Sigmoid colon (tissue), 7 donors: ENCODE data around the gene TAF1. TPM values are rescaled to one million over a fixed set of nuclear protein-coding genes. Genes with fewer than 3 reads are reported as not detected.
"Not testable (repeated sequence)": the region's sequence is repeated elsewhere in the genome, so short reads cannot be mapped to it uniquely, and the experiment has no call there.

Experiments used
- DNase-seq: peaks from one replicate; pipeline ENCODE4 v3.0.0-alpha.2; 2019
- H3K27ac ChIP-seq, 4 donors: fragments of 200-600 bp; sonication (generic); one replicate each; pipeline ENCODE4 v1.5.1; 2016 to 2019; ENCODE audit warnings: mild to moderate bottlenecking in 1 of 4
- H3K27me3 ChIP-seq, 3 donors: fragments of 200-600 bp; sonication (generic); one replicate each; pipeline ENCODE4 v1.5.1; 2019; ENCODE audit warnings: mild to moderate bottlenecking in 1 of 3
- H3K36me3 ChIP-seq, 4 donors: fragments of 200-600 bp; sonication (generic); one replicate each; pipeline ENCODE4 v1.5.1; 2016 to 2019
- H3K4me1 ChIP-seq, 4 donors: fragments of 200-600 bp; sonication (generic); one replicate each; pipeline ENCODE4 v1.5.1; 2017 to 2019
- H3K4me3 ChIP-seq, 4 donors: fragments of 200-600 bp; sonication (generic); one replicate each; pipeline ENCODE4 v1.5.1; 2017 to 2019; ENCODE audit warnings: mild to moderate bottlenecking in 2 of 4, moderate library complexity in 1 of 4
- H3K9me3 ChIP-seq, 4 donors: fragments of 200-600 bp in 3 of 4; sonication (generic) in 3 of 4; one replicate each; pipeline versions ENCODE4 v1.5.1 to v1.6.1; 2013 to 2019
- CTCF ChIP-seq, 4 experiments: fragments of 450-650 bp in 3 of 4; fragments of 200-600 bp in 1 of 4; IDR thresholded peaks; one replicate each; pipeline ENCODE4 v1.5.1; 2016 to 2019; ENCODE audit warnings: antibody characterized with exemption in 4 of 4, mild to moderate bottlenecking in 3 of 4, moderate library complexity in 2 of 4
- EP300 ChIP-seq, 4 donors: sonication (generic); formaldehyde crosslinking; IDR thresholded peaks; one replicate each; pipeline ENCODE4 v1.6.1; 2017; ENCODE audit warnings: antibody characterized with exemption in 4 of 4
- POLR2A ChIP-seq, 2 donors: fragments of 450-650 bp; IDR thresholded peaks; one replicate each; pipeline ENCODE4 v1.6.1; 2016; ENCODE audit warnings: antibody characterized with exemption in 2 of 2, mild to moderate bottlenecking in 2 of 2, moderate library complexity in 2 of 2
- POLR2AphosphoS5 ChIP-seq, 4 donors: sonication (generic); formaldehyde crosslinking; IDR thresholded peaks; one replicate each; pipeline ENCODE4 v1.6.1; 2017; ENCODE audit warnings: antibody characterized with exemption in 4 of 4
- WGBS, 2 donors: extraction: QIAGEN DNeasy Blood & Tissue Kit; methylation state at CpG; one replicate each; pipeline ENCODE4 v1.1.7; 2013; 5-methylcytosine and 5-hydroxymethylcytosine counted together
- intact Hi-C: fragments of 100-400 bp; cut with DNase I; formaldehyde crosslinking; loops from one replicate; pipeline ENCODE4 v1.15.1; 2023
- polyA plus RNA-seq, 3 donors: library from polyadenylated mRNA; stranded (reverse); fragments of 200-250 nt; gene quantifications; one replicate each; pipeline ENCODE4 v1.2.3, GENCODE V29; 2013
- total RNA-seq, 4 donors: library from RNA; depleted of rRNA; stranded (reverse); fragments of >200 nt; gene quantifications; one replicate each; pipeline ENCODE4 v1.1.0, GENCODE V29; 2016
- donor health status: healthy with polysubstance abuse.
- donor health status: Bipolar disorder and iron deficiency.
- donor health status: healthy.

Gene TAF1
- total and polyA plus RNA-seq, 7 donors: 4.9 to 47.4 (median 40.7) TPM

- intact Hi-C loops: loop anchor here (2.0 to 10.0 kb wide), 3 partner anchors 114 to 184 kb away; partner anchors contain the start of gene OGT
- WGBS, 2 donors: 0 to 1% methylated on average over 36 of the region's 36 CpGs
- no peak for TF ChIP-seq CTCF (IDR thresholded peaks at IDR 0.05)
- no peak for TF ChIP-seq EP300 (IDR thresholded peaks at IDR 0.05)
- TF ChIP-seq POLR2AphosphoS5 (IDR thresholded peaks at IDR 0.05): no peak
- TF ChIP-seq POLR2A (IDR thresholded peaks at IDR 0.05): no peak
These were observed 608 bp downstream of the TAF1 start for GRCh38 chrX:71366674-71367256.

GRCh38 chrX:71367396-71367795 is 1.2 kb downstream of the TAF1 start:
- 13 to 24% methylated on average over 14 of the region's 14 CpGs for WGBS, 2 donors
- H3K9me3 ChIP-seq: no peaks in the 10 kb centered on the region
- H3K4me1 ChIP-seq: peaks cover 0 to 13% (median 11%) of the 10 kb centered on the region in 4 donors
- H3K36me3 ChIP-seq: peaks cover 0 to 10% (median 0%) of the 10 kb centered on the region in 4 donors
- peak overlapping the region; percentile 87 to 94 (median 90) for H3K27ac ChIP-seq
- peak overlapping the region; percentile 45 to 71 (median 68) for H3K4me3 ChIP-seq
- TF ChIP-seq CTCF (IDR thresholded peaks at IDR 0.05): no peak
- TF ChIP-seq POLR2A (IDR thresholded peaks at IDR 0.05): no peak
- no peak for TF ChIP-seq EP300 (IDR thresholded peaks at IDR 0.05)
- TF ChIP-seq POLR2AphosphoS5 (IDR thresholded peaks at IDR 0.05): no peak
- H3K27me3 ChIP-seq: no peaks in the 10 kb centered on the region
- intact Hi-C loops: loop anchor here (2.0 to 10.0 kb wide), 3 partner anchors 115 to 185 kb away; partner anchors contain the start of gene OGT
- DNase-seq: no peak

More at GRCh38 chrX:71366674-71367256, 608 bp downstream of the TAF1 start:
- Histone ChIP-seq H3K27me3 (no peaks in the 10 kb centered on the region), H3K36me3 (peaks cover 0 to 10% (median 0%) of the 10 kb centered on the region in 4 donors), H3K4me1 (peaks cover 0 to 13% (median 11%) of the 10 kb centered on the region in 4 donors), H3K9me3 (no peaks in the 10 kb centered on the region), H3K4me3 (peak overlapping the region; percentile 45 to 71 (median 68)), H3K27ac (peak overlapping the region; percentile 87 to 94 (median 90))
- no peak for DNase-seq

GRCh38 chrX:71372388-71372787 is 6.2 kb downstream of the TAF1 start:
- intact Hi-C loops: no loop called here
- H3K36me3 ChIP-seq: peaks cover 0 to 49% (median 10%) of the 10 kb centered on the region in 4 donors
- H3K4me3 ChIP-seq: no peak overlapping the region
- H3K4me1 ChIP-seq: peaks cover 0 to 12% (median 10%) of the 10 kb centered on the region in 4 donors
- TF ChIP-seq EP300 (IDR thresholded peaks at IDR 0.05) (no peak), POLR2AphosphoS5 (IDR thresholded peaks at IDR 0.05) (no peak)
- H3K27me3 ChIP-seq: no peaks in the 10 kb centered on the region
- H3K9me3 ChIP-seq: no peaks in the 10 kb centered on the region
- H3K27ac ChIP-seq: no peak overlapping the region
- 98% methylated on average over 4 of the region's 4 CpGs for WGBS, 2 donors
- DNase-seq: no peak

- no peak for DNase-seq
- H3K4me1 ChIP-seq: no peaks in the 10 kb centered on the region
- TF ChIP-seq EP300 (IDR thresholded peaks at IDR 0.05) (no peak), POLR2A (IDR thresholded peaks at IDR 0.05) (no peak), POLR2AphosphoS5 (IDR thresholded peaks at IDR 0.05) (no peak), CTCF (IDR thresholded peaks at IDR 0.05) (no peak)
- intact Hi-C loops: no loop called here
- H3K4me3 ChIP-seq: no peak overlapping the region
- WGBS, 2 donors: 94 to 95% methylated on average over 3 of the region's 3 CpGs
- H3K27ac ChIP-seq: no peak overlapping the region
- H3K27me3 ChIP-seq: no peaks in the 10 kb centered on the region
- H3K9me3 ChIP-seq: no peaks in the 10 kb centered on the region
- peaks cover 10 to 98% (median 16%) of the 10 kb centered on the region in 4 donors for H3K36me3 ChIP-seq
These were observed 12.6 kb downstream of the TAF1 start for GRCh38 chrX:71378732-71379131.

GRCh38 chrX:71391725-71392124 is 25.6 kb downstream of the TAF1 start:
- intact Hi-C loops, H3K9me3 ChIP-seq, H3K27me3 ChIP-seq, H3K4me3 ChIP-seq, H3K27ac ChIP-seq, H3K4me1 ChIP-seq, DNase-seq: not testable (repeated sequence)
- peaks cover 9 to 96% (median 22%) of the 10 kb centered on the region in 4 donors for H3K36me3 ChIP-seq
- 95 to 97% methylated on average over 4 of the region's 4 CpGs for WGBS, 2 donors
